ENCODE results near the gene CEMIP2.

DNA sequence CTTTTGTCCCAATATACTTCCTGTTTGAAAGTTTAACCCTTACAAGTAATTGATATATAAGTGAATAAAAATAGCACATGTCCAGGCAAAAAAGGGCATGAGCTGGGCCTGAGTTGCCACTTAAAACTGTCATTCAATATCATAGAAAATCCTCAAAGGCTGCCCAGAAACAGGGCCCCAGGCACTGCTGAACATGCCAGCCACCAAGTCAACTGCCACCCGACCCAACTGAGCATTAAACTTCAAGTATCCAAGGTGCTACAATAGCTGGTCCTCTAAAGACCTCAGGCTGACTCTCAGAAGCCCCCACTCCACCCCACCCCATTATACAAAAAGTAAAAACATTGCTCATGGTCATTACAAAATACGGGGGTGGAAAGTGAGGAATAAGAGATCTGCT lies 83.7 kb downstream of the CEMIP2 start:
- TF ChIP-seq, protein P1, sequence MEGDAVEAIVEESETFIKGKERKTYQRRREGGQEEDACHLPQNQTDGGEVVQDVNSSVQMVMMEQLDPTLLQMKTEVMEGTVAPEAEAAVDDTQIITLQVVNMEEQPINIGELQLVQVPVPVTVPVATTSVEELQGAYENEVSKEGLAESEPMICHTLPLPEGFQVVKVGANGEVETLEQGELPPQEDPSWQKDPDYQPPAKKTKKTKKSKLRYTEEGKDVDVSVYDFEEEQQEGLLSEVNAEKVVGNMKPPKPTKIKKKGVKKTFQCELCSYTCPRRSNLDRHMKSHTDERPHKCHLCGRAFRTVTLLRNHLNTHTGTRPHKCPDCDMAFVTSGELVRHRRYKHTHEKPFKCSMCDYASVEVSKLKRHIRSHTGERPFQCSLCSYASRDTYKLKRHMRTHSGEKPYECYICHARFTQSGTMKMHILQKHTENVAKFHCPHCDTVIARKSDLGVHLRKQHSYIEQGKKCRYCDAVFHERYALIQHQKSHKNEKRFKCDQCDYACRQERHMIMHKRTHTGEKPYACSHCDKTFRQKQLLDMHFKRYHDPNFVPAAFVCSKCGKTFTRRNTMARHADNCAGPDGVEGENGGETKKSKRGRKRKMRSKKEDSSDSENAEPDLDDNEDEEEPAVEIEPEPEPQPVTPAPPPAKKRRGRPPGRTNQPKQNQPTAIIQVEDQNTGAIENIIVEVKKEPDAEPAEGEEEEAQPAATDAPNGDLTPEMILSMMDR (IDR thresholded peaks at IDR 0.05; ENCODE audit: insufficient read depth, low read length, poor library complexity, severe bottlenecking), result no peak
- TF ChIP-seq EZH2phosphoT487 (conservative IDR thresholded peaks at IDR 0.05; ENCODE audit: low read length), result no peak

Measured in SU-DHL-6 (cell line).